Cardiac muscle cell (in vitro differentiated cells and primary cell): Measurements from ENCODE around the gene SND1. TPM values are rescaled to one million over a fixed set of nuclear protein-coding genes. Genes with fewer than 3 reads are reported as not detected.

Source experiments
- DNase-seq, 2 donors: peaks; one replicate each; pipeline versions ENCODE4 v3.0.0 to v3.0.0-alpha.2; 2010 to 2017; ENCODE audit warnings: low read depth in 1 of 2, low spot score in 1 of 2
- H3K27ac ChIP-seq: fragments of 200-600 bp; sonication (generic); 2 replicates; pipeline ENCODE4 v1.5.1; 2016
- H3K27me3 ChIP-seq: fragments of 200-600 bp; sonication (generic); 2 replicates; pipeline ENCODE4 v1.6.0; 2016; ENCODE audit warnings: control low read depth
- H3K36me3 ChIP-seq: fragments of 200-600 bp; sonication (generic); 2 replicates; pipeline ENCODE4 v1.5.1; 2016; ENCODE audit warnings: control low read depth
- H3K4me1 ChIP-seq: fragments of 200-600 bp; sonication (generic); 2 replicates; pipeline ENCODE4 v1.8.1; 2017; ENCODE audit warnings: low read depth, mild to moderate bottlenecking, mixed run types
- H3K4me3 ChIP-seq: fragments of 200-600 bp; sonication (generic); 2 replicates; pipeline ENCODE4 v1.5.1; 2016; ENCODE audit warnings: mild to moderate bottlenecking
- H3K9me3 ChIP-seq: fragments of 200-600 bp; sonication (generic); 2 replicates; pipeline ENCODE4 v1.5.1; 2017; ENCODE audit warnings: low read depth, mild to moderate bottlenecking, control low read depth
- CTCF ChIP-seq: IDR thresholded peaks from 2 replicates; pipeline ENCODE4 v1.5.1; 2012; ENCODE audit warnings: low read depth, mild to moderate bottlenecking, low read length
- polyA plus RNA-seq: library from polyadenylated mRNA; unstranded; fragments of >200 nt; fragmentation: Nextera tagmentation; extraction: Ambion mirVana; gene quantifications from 2 replicates; pipeline ENCODE4 v1.2.1, GENCODE V29; 2016
- total RNA-seq: library from RNA; depleted of rRNA; stranded (reverse); fragments of >200 nt; gene quantifications from 2 replicates; pipeline ENCODE4 v1.2.3, GENCODE V29; 2016

Gene SND1
- total and polyA plus RNA-seq, 2 experiments from 2014 or later, result 114 to 172 TPM

- TF ChIP-seq CTCF, result peak; percentile 46
- Histone ChIP-seq H3K27me3 (peaks cover 45% of the 10 kb centered on the region), H3K4me1 (peaks cover 5% of the 10 kb centered on the region), H3K27ac (no peak overlapping the region), H3K36me3 (no peaks in the 10 kb centered on the region), H3K4me3 (no peak overlapping the region), H3K9me3 (no peaks in the 10 kb centered on the region)
- peak in 1 of 2 donors; percentile 32 for DNase-seq
These were observed 383.7 kb downstream of the SND1 start for GRCh38 chr7:128035712-128036111.

- Histone ChIP-seq H3K36me3 (no peaks in the 10 kb centered on the region), H3K4me1 (peaks cover 5% of the 10 kb centered on the region), H3K27ac (no peak overlapping the region), H3K9me3 (no peaks in the 10 kb centered on the region), H3K27me3 (peaks cover 52% of the 10 kb centered on the region), H3K4me3 (no peak overlapping the region)
- no peak for DNase-seq
- no peak for TF ChIP-seq CTCF
These were observed 384.4 kb downstream of the SND1 start for GRCh38 chr7:128036226-128036940.

GRCh38 chr7:128037081-128037480 lies 385.1 kb downstream of the SND1 start:
- H3K36me3 ChIP-seq, result no peaks in the 10 kb centered on the region
- H3K27ac ChIP-seq, result no peak overlapping the region
- H3K27me3 ChIP-seq, result peaks cover 59% of the 10 kb centered on the region
- no peak for TF ChIP-seq CTCF
- DNase-seq, result no peak
- H3K9me3 ChIP-seq, result no peaks in the 10 kb centered on the region
- no peak overlapping the region for H3K4me3 ChIP-seq
- peaks cover 5% of the 10 kb centered on the region for H3K4me1 ChIP-seq

GRCh38 chr7:128037880-128038619 lies 386.1 kb downstream of the SND1 start:
- Histone ChIP-seq H3K4me1 (peaks cover 3% of the 10 kb centered on the region), H3K9me3 (no peaks in the 10 kb centered on the region), H3K36me3 (no peaks in the 10 kb centered on the region), H3K27ac (no peak overlapping the region), H3K27me3 (peaks cover 59% of the 10 kb centered on the region), H3K4me3 (no peak overlapping the region)
- DNase-seq, result no peak
- no peak for TF ChIP-seq CTCF

- Histone ChIP-seq H3K27ac (no peak overlapping the region), H3K4me1 (peaks cover 9% of the 10 kb centered on the region), H3K27me3 (peaks cover 49% of the 10 kb centered on the region), H3K36me3 (no peaks in the 10 kb centered on the region), H3K9me3 (no peaks in the 10 kb centered on the region), H3K4me3 (no peak overlapping the region)
- DNase-seq, result no peak
- TF ChIP-seq CTCF, result no peak
These were observed 387.6 kb downstream of the SND1 start for GRCh38 chr7:128039544-128039953.
